CD4-positive, alpha-beta T cell treated with Interleukin-2 at 100 ng/mL for 4 hours (primary cell): ENCODE data around the gene RHEX.
A peak's percentile ranks its signal among the peaks of the same experiment; 100 is the strongest.

Experiments used
- DNase-seq: peaks from one replicate; pipeline ENCODE4 v3.0.0-alpha.2; 2020; ENCODE audit warnings: low spot score

The RHEX gene

GRCh38 chr1:206052919-206053610, at the start of gene RHEX:
TSS of gene RHEX (plus strand) at chr1:206053173. CDS start at chr1:206097829, 44,656 bp downstream.
- DNase-seq = peak; percentile 11

GRCh38 chr1:206003854-206004800, 48.8 kb upstream of the RHEX start:
- DNase-seq = no peak

- no peak for DNase-seq
Measured at GRCh38 chr1:206004826-206005225, 48.1 kb upstream of the RHEX start.

GRCh38 chr1:206005234-206005633, 47.7 kb upstream of the RHEX start:
- no peak for DNase-seq

- DNase-seq = no peak
Measured at GRCh38 chr1:206005778-206006180, 47.2 kb upstream of the RHEX start.

- DNase-seq = no peak
Measured at GRCh38 chr1:206006946-206007345, 46.0 kb upstream of the RHEX start.

GRCh38 chr1:206010060-206010459, 42.9 kb upstream of the RHEX start:
- no peak for DNase-seq

- no peak for DNase-seq
Measured at GRCh38 chr1:206011057-206011456, 41.9 kb upstream of the RHEX start.

GRCh38 chr1:206012086-206012859, 40.7 kb upstream of the RHEX start:
- DNase-seq = peak; percentile 11

GRCh38 chr1:206013026-206013795, 39.8 kb upstream of the RHEX start:
- no peak for DNase-seq

- no peak for DNase-seq
Measured at GRCh38 chr1:206014601-206015000, 38.4 kb upstream of the RHEX start.

- DNase-seq = no peak
Measured at GRCh38 chr1:206015071-206015470, 37.9 kb upstream of the RHEX start.

- DNase-seq = no peak
Measured at GRCh38 chr1:206020393-206021007, 32.5 kb upstream of the RHEX start.

GRCh38 chr1:206021008-206021625, 31.9 kb upstream of the RHEX start:
- no peak for DNase-seq

- DNase-seq = no peak
Measured at GRCh38 chr1:206021626-206022365, 31.2 kb upstream of the RHEX start.

GRCh38 chr1:206022766-206023165, 30.2 kb upstream of the RHEX start:
- no peak for DNase-seq

GRCh38 chr1:206023695-206024094, 29.3 kb upstream of the RHEX start, which contains the start of gene CTSE:
TSS of gene CTSE (minus strand) at chr1:206023895. CDS start at chr1:206023791, 104 bp downstream.
- DNase-seq = no peak

GRCh38 chr1:206025283-206025820, 27.6 kb upstream of the RHEX start:
- no peak for DNase-seq

- DNase-seq = no peak
Measured at GRCh38 chr1:206029484-206029883, 23.5 kb upstream of the RHEX start.

- no peak for DNase-seq
Measured at GRCh38 chr1:206030191-206030590, 22.8 kb upstream of the RHEX start.
